ENCODE measurements around the gene NCL. TPM values are rescaled to one million over a fixed set of nuclear protein-coding genes. Genes with fewer than 3 reads are reported as not detected.

Gene NCL
- total RNA-seq, 1 donor from 2014 or later, result 346 TPM

DNA sequence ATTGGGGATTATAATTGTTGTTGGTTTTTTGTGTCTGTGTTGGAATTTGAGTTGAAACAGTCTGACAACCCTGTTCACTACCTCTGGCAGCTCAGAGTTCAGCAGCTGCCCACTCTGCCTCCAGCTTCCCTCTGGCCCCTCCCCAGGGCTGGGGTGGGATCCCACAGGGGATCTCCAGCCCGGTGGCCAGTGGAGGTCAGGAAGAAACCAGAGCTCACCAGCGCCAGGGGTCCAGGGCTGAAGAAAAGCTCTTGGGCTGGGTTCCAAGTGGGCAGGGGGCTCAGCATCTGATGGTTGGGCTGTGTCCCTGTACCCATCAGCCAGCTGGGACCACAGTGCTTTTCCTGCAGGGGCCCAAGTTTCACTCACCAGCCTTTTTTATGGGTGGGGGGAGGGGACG, 16.5 kb upstream of the NCL start:
- Mint-ChIP-seq H3K36me3 (ENCODE audit: low read depth, unreplicated experiment) (no peaks in the 10 kb centered on the region), H3K4me3 (ENCODE audit: unreplicated experiment) (no peak overlapping the region)

DNA sequence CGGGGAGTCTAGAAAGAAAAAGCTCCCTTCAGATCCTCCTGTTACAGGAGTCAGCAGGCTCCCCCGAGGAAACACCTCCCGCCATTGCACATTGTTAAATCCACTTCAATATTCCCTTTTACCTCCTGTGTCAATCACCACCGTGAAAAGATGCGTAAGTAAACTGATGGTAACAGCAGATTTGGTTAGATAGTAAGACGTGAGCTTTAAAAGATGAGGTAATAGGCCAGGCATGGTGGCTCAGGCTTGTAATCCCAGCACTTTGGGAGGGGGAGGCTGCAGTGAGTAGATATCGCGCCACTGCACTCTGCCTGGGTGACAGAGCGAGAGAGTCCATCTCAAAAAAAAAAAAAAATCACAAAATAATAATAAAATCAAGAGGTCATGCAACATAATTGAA, 15.2 kb upstream of the NCL start:
- TF ChIP-seq, protein P1, sequence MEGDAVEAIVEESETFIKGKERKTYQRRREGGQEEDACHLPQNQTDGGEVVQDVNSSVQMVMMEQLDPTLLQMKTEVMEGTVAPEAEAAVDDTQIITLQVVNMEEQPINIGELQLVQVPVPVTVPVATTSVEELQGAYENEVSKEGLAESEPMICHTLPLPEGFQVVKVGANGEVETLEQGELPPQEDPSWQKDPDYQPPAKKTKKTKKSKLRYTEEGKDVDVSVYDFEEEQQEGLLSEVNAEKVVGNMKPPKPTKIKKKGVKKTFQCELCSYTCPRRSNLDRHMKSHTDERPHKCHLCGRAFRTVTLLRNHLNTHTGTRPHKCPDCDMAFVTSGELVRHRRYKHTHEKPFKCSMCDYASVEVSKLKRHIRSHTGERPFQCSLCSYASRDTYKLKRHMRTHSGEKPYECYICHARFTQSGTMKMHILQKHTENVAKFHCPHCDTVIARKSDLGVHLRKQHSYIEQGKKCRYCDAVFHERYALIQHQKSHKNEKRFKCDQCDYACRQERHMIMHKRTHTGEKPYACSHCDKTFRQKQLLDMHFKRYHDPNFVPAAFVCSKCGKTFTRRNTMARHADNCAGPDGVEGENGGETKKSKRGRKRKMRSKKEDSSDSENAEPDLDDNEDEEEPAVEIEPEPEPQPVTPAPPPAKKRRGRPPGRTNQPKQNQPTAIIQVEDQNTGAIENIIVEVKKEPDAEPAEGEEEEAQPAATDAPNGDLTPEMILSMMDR (IDR thresholded peaks at IDR 0.05; ENCODE audit: unreplicated experiment), result no peak
- H3K36me3 Mint-ChIP-seq (ENCODE audit: low read depth, unreplicated experiment), result no peaks in the 10 kb centered on the region
- no peaks in the 10 kb centered on the region for H3K9me3 Mint-ChIP-seq (ENCODE audit: unreplicated experiment)
- no peak for DNase-seq (ENCODE audit: low spot score)
- H3K4me3 Mint-ChIP-seq (ENCODE audit: unreplicated experiment), result no peak overlapping the region
- peaks cover 5% of the 10 kb centered on the region for H3K4me1 Mint-ChIP-seq (ENCODE audit: unreplicated experiment)
- H3K27me3 Mint-ChIP-seq (ENCODE audit: unreplicated experiment), result no peaks in the 10 kb centered on the region
- no peak overlapping the region for H3K27ac Mint-ChIP-seq (ENCODE audit: unreplicated experiment)

More for the DNA sequence above, 16.5 kb upstream of the NCL start:
- TF ChIP-seq, protein P1 (IDR thresholded peaks at IDR 0.05; ENCODE audit: unreplicated experiment), result no peak
- Mint-ChIP-seq H3K4me1 (ENCODE audit: unreplicated experiment) (peaks cover 5% of the 10 kb centered on the region), H3K27ac (ENCODE audit: unreplicated experiment) (no peak overlapping the region), H3K9me3 (ENCODE audit: unreplicated experiment) (no peaks in the 10 kb centered on the region), H3K27me3 (ENCODE audit: unreplicated experiment) (no peaks in the 10 kb centered on the region)
- DNase-seq (ENCODE audit: low spot score), result no peak

DNA sequence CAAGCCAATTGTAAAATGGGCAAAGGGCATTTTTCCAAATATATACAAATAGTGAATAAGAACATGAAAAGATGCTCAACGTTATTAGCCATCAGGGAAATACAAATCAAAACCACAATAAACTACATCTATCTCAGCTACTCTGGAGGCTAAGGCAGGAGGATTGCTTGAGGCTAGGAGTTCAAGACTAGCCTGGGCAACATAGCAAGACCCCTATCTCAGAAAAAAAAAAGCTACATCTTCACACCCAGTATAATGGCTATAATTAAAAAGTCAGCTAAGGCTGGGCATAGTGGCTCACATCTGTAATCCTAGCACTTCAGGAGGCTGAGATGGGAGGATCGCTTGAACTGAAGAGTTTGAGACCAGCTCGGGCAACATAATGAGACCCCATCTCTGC, 12.6 kb upstream of the NCL start:
- Mint-ChIP-seq H3K4me1 (ENCODE audit: unreplicated experiment) (peaks cover 4% of the 10 kb centered on the region), H3K27ac (ENCODE audit: unreplicated experiment) (no peak overlapping the region), H3K27me3 (ENCODE audit: unreplicated experiment) (no peaks in the 10 kb centered on the region), H3K9me3 (ENCODE audit: unreplicated experiment) (no peaks in the 10 kb centered on the region), H3K36me3 (ENCODE audit: low read depth, unreplicated experiment) (no peaks in the 10 kb centered on the region), H3K4me3 (ENCODE audit: unreplicated experiment) (no peak overlapping the region)
- no peak for DNase-seq (ENCODE audit: low spot score)
- TF ChIP-seq, protein P1 (IDR thresholded peaks at IDR 0.05; ENCODE audit: unreplicated experiment), result no peak

DNA sequence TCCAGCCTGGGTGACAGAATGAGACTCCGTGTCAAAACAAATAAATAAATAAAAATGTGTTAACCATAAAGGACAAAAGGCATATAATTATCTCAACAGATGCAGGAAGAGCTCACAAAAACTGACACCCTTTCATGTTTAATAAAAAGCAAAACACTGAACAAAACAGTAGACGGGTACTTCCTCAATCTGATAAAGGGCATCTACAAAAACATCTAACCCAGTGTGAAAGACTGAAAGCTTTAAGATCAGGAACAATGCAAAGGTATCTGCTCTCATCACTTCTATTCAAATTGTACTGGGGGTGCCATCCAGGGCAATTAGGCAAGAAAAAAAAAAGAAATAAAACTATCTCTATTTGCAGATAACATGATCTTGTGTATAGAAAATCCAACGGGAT, 11.7 kb upstream of the NCL start:
- H3K27me3 Mint-ChIP-seq (ENCODE audit: unreplicated experiment), result no peaks in the 10 kb centered on the region
- H3K36me3 Mint-ChIP-seq (ENCODE audit: low read depth, unreplicated experiment), result no peaks in the 10 kb centered on the region
- H3K9me3 Mint-ChIP-seq (ENCODE audit: unreplicated experiment), result no peaks in the 10 kb centered on the region
- TF ChIP-seq, protein P1 (IDR thresholded peaks at IDR 0.05; ENCODE audit: unreplicated experiment), result no peak
- H3K4me1 Mint-ChIP-seq (ENCODE audit: unreplicated experiment), result peaks cover 4% of the 10 kb centered on the region
- no peak overlapping the region for H3K27ac Mint-ChIP-seq (ENCODE audit: unreplicated experiment)
- DNase-seq (ENCODE audit: low spot score), result no peak
- no peak overlapping the region for H3K4me3 Mint-ChIP-seq (ENCODE audit: unreplicated experiment)

DNA sequence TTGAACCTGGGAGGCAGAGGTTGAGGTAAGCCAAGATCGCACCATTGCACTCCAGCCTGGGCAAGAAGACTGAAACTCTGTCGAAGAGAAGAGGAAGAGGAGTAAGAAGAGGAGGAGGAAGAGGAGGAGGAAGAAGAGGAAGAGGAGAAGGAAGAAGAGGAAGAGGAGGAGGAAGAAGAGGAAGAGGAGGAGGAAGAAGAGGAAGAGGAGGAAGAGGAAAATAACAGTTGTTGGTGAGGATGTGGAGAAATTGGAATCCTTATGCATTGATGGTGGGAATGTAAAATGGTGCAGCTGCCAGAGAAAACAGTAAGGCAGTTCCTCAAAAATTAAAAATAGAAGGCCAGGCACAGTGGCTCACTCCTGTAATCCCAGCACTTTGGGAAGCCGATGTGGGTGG, 8.5 kb upstream of the NCL start:
- TF ChIP-seq, protein P1 (IDR thresholded peaks at IDR 0.05; ENCODE audit: unreplicated experiment), result no peak
- H3K9me3 Mint-ChIP-seq (ENCODE audit: unreplicated experiment), result no peaks in the 10 kb centered on the region
- no peak for DNase-seq (ENCODE audit: low spot score)
- H3K36me3 Mint-ChIP-seq (ENCODE audit: low read depth, unreplicated experiment), result no peaks in the 10 kb centered on the region
- no peak overlapping the region for H3K27ac Mint-ChIP-seq (ENCODE audit: unreplicated experiment)
- peaks cover 4% of the 10 kb centered on the region for H3K4me1 Mint-ChIP-seq (ENCODE audit: unreplicated experiment)
- no peak overlapping the region for H3K4me3 Mint-ChIP-seq (ENCODE audit: unreplicated experiment)
- peaks cover 4% of the 10 kb centered on the region for H3K27me3 Mint-ChIP-seq (ENCODE audit: unreplicated experiment)
